Fibroblast of lung (primary cell): ENCODE measurements around the gene CCT7. TPM values are rescaled to one million over a fixed set of nuclear protein-coding genes. Genes with fewer than 3 reads are reported as not detected.

Source experiments
- DNase-seq, 2 donors: peaks; one replicate each; pipeline versions ENCODE4 v3.0.0 to v3.0.0-alpha.2; 2010; ENCODE audit warnings: low read depth in 2 of 2
- H2AFZ ChIP-seq: 2 replicates; pipeline ENCODE4 v1.5.1; 2012; ENCODE audit warnings: low read length, control low read depth, inconsistent platforms
- H3K27ac ChIP-seq: 2 replicates; pipeline ENCODE4 v1.5.1; 2011; ENCODE audit warnings: low read length, control low read depth; ENCODE audit not compliant: insufficient read depth
- H3K27me3 ChIP-seq: 2 replicates; pipeline ENCODE4 v1.5.1; 2011; ENCODE audit warnings: mild to moderate bottlenecking, low read length; ENCODE audit not compliant: control insufficient read depth, insufficient read depth
- H3K36me3 ChIP-seq: 2 replicates; pipeline ENCODE4 v1.5.1; 2011; ENCODE audit warnings: low read length; ENCODE audit not compliant: control insufficient read depth, insufficient read depth
- H3K4me1 ChIP-seq: 2 replicates; pipeline ENCODE4 v1.5.1; 2011; ENCODE audit warnings: low read length; ENCODE audit not compliant: control insufficient read depth, insufficient read depth; ENCODE audit errors: extremely low read depth
- H3K4me2 ChIP-seq: 2 replicates; pipeline ENCODE4 v1.5.1; 2011; ENCODE audit warnings: low read length, control low read depth; ENCODE audit not compliant: insufficient read depth; ENCODE audit errors: extremely low read depth
- H3K4me3 ChIP-seq, 4 experiments: fragments of 200-600 bp in 1 of 4; sonication (generic) in 1 of 4; replicated peaks in 1 of 4; 2 replicates each; pipeline ENCODE4 v1.5.1; 2011 to 2016; ENCODE audit warnings: low read length in 4 of 4, low read depth in 3 of 4, mild to moderate bottlenecking in 3 of 4, control low read depth in 2 of 4, inconsistent platforms in 1 of 4, mixed read lengths in 1 of 4; ENCODE audit not compliant: insufficient read depth in 1 of 4; ENCODE audit errors: control extremely low read depth in 1 of 4
- H3K79me2 ChIP-seq: 2 replicates; pipeline ENCODE4 v1.5.1; 2012; ENCODE audit warnings: mild to moderate bottlenecking, low read length, inconsistent platforms; ENCODE audit not compliant: control insufficient read depth, insufficient read depth
- H3K9ac ChIP-seq: 2 replicates; pipeline ENCODE4 v1.5.1; 2011; ENCODE audit warnings: mild to moderate bottlenecking, low read length, control low read depth; ENCODE audit not compliant: insufficient read depth
- H3K9me3 ChIP-seq: 2 replicates; pipeline ENCODE4 v1.5.1; 2012; ENCODE audit warnings: low read depth, low read length; ENCODE audit not compliant: control insufficient read depth, insufficient read depth
- H4K20me1 ChIP-seq: 2 replicates; pipeline ENCODE4 v1.5.1; 2011; ENCODE audit warnings: low read length; ENCODE audit not compliant: control insufficient read depth, insufficient read depth; ENCODE audit errors: extremely low read depth
- CTCF ChIP-seq, 2 donors: IDR thresholded peaks in 1 of 2; conservative IDR thresholded peaks in 1 of 2; 1 replicate in 1 of 2; 2 replicates in 1 of 2; pipeline ENCODE4 v1.5.1; 2011 to 2012; ENCODE audit warnings: low read length in 2 of 2, control low read depth in 1 of 2, inconsistent platforms in 1 of 2, low read depth in 1 of 2, mild to moderate bottlenecking in 1 of 2
- EZH2 ChIP-seq: IDR thresholded peaks from 2 replicates; pipeline ENCODE4 v1.5.1; 2012; ENCODE audit warnings: low read length, control low read depth, mild to moderate bottlenecking; ENCODE audit errors: missing control alignments
- polyA plus RNA-seq, 2 donors: library from polyadenylated mRNA; depleted of rRNA in 1 of 2; stranded (reverse) in 1 of 2; unstranded in 1 of 2; fragments of >200 nt; gene quantifications; 2 replicates each; pipeline ENCODE4 v1.2.1, GENCODE V29; 2011 to 2012; ENCODE audit warnings: missing spikeins in 1 of 2
- total RNA-seq: library from RNA; depleted of rRNA; stranded (reverse); fragments of >200 nt; gene quantifications from 2 replicates; pipeline ENCODE4 v1.2.1, GENCODE V29; 2014

Gene CCT7
- total and polyA plus RNA-seq, 2 donors (not counting 1 experiment from before 2014, with no cell fraction given) = 233 to 299 TPM

DNA sequence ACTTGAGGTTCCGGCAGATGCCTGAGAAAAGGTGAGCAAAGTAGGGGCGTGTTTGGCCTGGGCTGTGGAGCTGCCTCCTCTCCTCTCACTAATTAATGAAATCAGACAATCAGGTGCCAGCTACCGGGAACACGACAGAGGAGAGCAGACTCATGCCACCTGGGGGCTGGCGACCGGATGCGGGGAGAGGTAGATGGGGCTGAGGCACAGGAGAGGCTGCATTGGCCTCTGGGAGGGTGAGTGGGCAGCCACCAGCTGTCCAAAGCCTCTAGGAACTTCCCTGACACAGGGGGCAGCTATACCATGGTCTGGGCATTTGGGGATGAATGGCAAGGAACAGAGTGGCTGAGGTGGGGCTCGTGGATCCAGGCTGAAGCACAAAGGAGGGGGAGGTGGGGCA lies 25.2 kb downstream of the CCT7 start:
- no peak overlapping the region for H3K4me3 ChIP-seq
- H3K79me2 ChIP-seq = no peaks in the 10 kb centered on the region
- no peaks in the 10 kb centered on the region for H3K9me3 ChIP-seq
- H4K20me1 ChIP-seq = no peaks in the 10 kb centered on the region
- no peaks in the 10 kb centered on the region for H3K4me1 ChIP-seq
- H2AFZ ChIP-seq = no peak overlapping the region
- H3K36me3 ChIP-seq = no peaks in the 10 kb centered on the region
- DNase-seq = no peak
- H3K4me2 ChIP-seq = no peak overlapping the region
- H3K9ac ChIP-seq = no peak overlapping the region
- no peak for TF ChIP-seq EZH2
- TF ChIP-seq CTCF (conservative IDR thresholded peaks at IDR 0.05 in 1 of 2, IDR thresholded peaks at IDR 0.05 in 1 of 2; ENCODE audit: low read depth in 1 of 2, low read length in 2 of 2) = no peak
- H3K27ac ChIP-seq = no peak overlapping the region
- no peaks in the 10 kb centered on the region for H3K27me3 ChIP-seq

- Histone ChIP-seq H4K20me1 (no peaks in the 10 kb centered on the region), H3K9me3 (no peaks in the 10 kb centered on the region), H3K36me3 (no peaks in the 10 kb centered on the region), H3K9ac (no peak overlapping the region), H3K27ac (no peak overlapping the region), H3K79me2 (no peaks in the 10 kb centered on the region), H3K27me3 (no peaks in the 10 kb centered on the region), H2AFZ (no peak overlapping the region), H3K4me2 (no peak overlapping the region), H3K4me1 (no peaks in the 10 kb centered on the region), H3K4me3 (no peak overlapping the region)
- DNase-seq = no peak
- TF ChIP-seq CTCF (conservative IDR thresholded peaks at IDR 0.05 in 1 of 2, IDR thresholded peaks at IDR 0.05 in 1 of 2; ENCODE audit: low read depth in 1 of 2, low read length in 2 of 2) (no peak), EZH2 (no peak)
These were observed 25.7 kb downstream of the CCT7 start for GRCh38 chr2:73259704-73260337.

DNA sequence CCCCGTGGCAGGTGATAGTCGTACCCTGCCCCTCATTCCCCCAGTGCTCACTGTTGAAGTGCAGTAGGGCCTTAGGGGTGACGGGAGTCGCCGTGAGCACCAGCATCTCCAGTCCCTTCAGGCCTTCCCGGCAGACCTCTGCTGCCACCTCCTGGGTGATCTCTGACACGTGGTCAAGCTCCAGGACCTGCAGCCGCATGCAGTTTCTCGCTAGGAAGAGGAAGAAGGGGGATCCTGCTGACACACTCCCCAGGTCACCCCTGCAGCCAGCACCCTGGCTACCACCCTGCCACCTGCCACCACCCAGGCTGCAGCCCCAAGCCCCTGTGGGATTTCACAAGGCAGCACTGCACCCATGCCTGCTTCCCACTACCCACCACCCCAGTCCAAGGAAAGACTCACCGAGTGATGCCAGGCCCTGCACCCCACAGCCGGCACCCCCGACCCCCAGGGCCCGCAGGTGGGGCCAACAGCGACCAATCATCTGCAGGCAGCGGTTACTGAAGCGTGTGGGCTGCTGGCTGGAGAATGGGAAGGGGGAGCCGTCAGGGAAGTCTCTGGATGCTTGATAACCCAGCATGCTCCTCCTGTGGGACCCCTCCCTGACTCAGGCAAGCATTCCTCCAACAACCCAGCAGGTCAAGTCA lies 26.4 kb downstream of the CCT7 start:
- Histone ChIP-seq H3K9ac (no peak overlapping the region), H2AFZ (no peak overlapping the region), H3K36me3 (no peaks in the 10 kb centered on the region), H3K4me3 (no peak overlapping the region), H3K27ac (no peak overlapping the region), H3K4me2 (no peak overlapping the region), H3K9me3 (no peaks in the 10 kb centered on the region), H3K27me3 (no peaks in the 10 kb centered on the region), H4K20me1 (no peaks in the 10 kb centered on the region), H3K4me1 (no peaks in the 10 kb centered on the region), H3K79me2 (no peaks in the 10 kb centered on the region)
- no peak for TF ChIP-seq EZH2
- peak; percentile 35 to 45 for TF ChIP-seq CTCF (conservative IDR thresholded peaks at IDR 0.05 in 1 of 2, IDR thresholded peaks at IDR 0.05 in 1 of 2; ENCODE audit: low read depth in 1 of 2, low read length in 2 of 2)
- peak; percentile 34 to 36 for DNase-seq
